GM19468 (cell line): ENCODE results near the gene FABP2.
A peak's percentile ranks its signal among the peaks of the same experiment; 100 is the strongest.
"Not testable (repeated sequence)": the region's sequence is repeated elsewhere in the genome, so short reads cannot be mapped to it uniquely, and the experiment has no call there.

ENCODE experiments used
- ATAC-seq: cut with Tn5 transposase; IDR thresholded peaks from one replicate; pipeline ENCODE4 v1.9.1; 2021; ENCODE audit warnings: mild to moderate bottlenecking, moderate library complexity, moderate number of reproducible peaks; ENCODE audit not compliant: unreplicated experiment; ENCODE audit errors: extremely low read depth

The FABP2 gene

GRCh38 chr4:119314356-119314755 lies 7.6 kb downstream of the FABP2 start:
- no peak for ATAC-seq

GRCh38 chr4:119313237-119313636 lies 8.7 kb downstream of the FABP2 start:
- no peak for ATAC-seq

GRCh38 chr4:119310826-119311225 lies 11.1 kb downstream of the FABP2 start:
- no peak for ATAC-seq

- ATAC-seq = no peak
Measured at GRCh38 chr4:119307606-119308005, 14.3 kb downstream of the FABP2 start.

GRCh38 chr4:119304431-119304830 lies 17.5 kb downstream of the FABP2 start:
- ATAC-seq = no peak

- no peak for ATAC-seq
Measured at GRCh38 chr4:119303587-119304305, 18.2 kb downstream of the FABP2 start.

- ATAC-seq = no peak
Measured at GRCh38 chr4:119302073-119302832, 19.7 kb downstream of the FABP2 start.

- ATAC-seq = peak; percentile 100
Measured at GRCh38 chr4:119300101-119300978, 21.6 kb downstream of the FABP2 start.

GRCh38 chr4:119299741-119300100 lies 22.2 kb downstream of the FABP2 start:
- ATAC-seq = no peak

- ATAC-seq = no peak
Measured at GRCh38 chr4:119299260-119299671, 22.7 kb downstream of the FABP2 start.

- ATAC-seq = no peak
Measured at GRCh38 chr4:119297795-119298194, 24.1 kb downstream of the FABP2 start.

GRCh38 chr4:119296356-119296755 lies 25.6 kb downstream of the FABP2 start:
- ATAC-seq = no peak

GRCh38 chr4:119290598-119290997 lies 31.3 kb downstream of the FABP2 start:
- no peak for ATAC-seq

GRCh38 chr4:119289313-119289712 lies 32.6 kb downstream of the FABP2 start:
- ATAC-seq = no peak

GRCh38 chr4:119286377-119287002 lies 35.4 kb downstream of the FABP2 start:
- no peak for ATAC-seq

GRCh38 chr4:119284876-119285780 lies 36.8 kb downstream of the FABP2 start:
- peak; percentile 35 for ATAC-seq

- no peak for ATAC-seq
Measured at GRCh38 chr4:119281393-119281792, 40.5 kb downstream of the FABP2 start.

GRCh38 chr4:119279945-119280344 lies 42.0 kb downstream of the FABP2 start:
- ATAC-seq = not testable (repeated sequence)

GRCh38 chr4:119279541-119279940 lies 42.4 kb downstream of the FABP2 start:
- ATAC-seq = not testable (repeated sequence)
